HepG2 (cell line): ENCODE data around the gene RPL27A. TPM values are rescaled to one million over a fixed set of nuclear protein-coding genes. Genes with fewer than 3 reads are reported as not detected.

Source experiments
- CREB1 ChIP-seq, 2 experiments: fragments of 450-650 bp in 1 of 2; IDR thresholded peaks; 2 replicates each; pipeline ENCODE4 v1.6.1; 2016 to 2017; ENCODE audit warnings: control low read depth in 1 of 2, mild to moderate bottlenecking in 1 of 2, missing compliant biosample characterization in 1 of 2, missing genetic modification characterization in 1 of 2
- FOXA1 ChIP-seq, 2 experiments: fragments of 450-650 bp in 1 of 2; sonication (generic) in 1 of 2; formaldehyde crosslinking in 1 of 2; IDR thresholded peaks; 2 replicates each; pipeline versions ENCODE4 v1.4.0 to v1.6.1; 2016 to 2020; ENCODE audit warnings: missing genetic modification reagents in 1 of 2
- ISL2 ChIP-seq: sonication (generic); formaldehyde crosslinking; IDR thresholded peaks from 2 replicates; pipeline ENCODE4 v1.5.0; 2020; ENCODE audit warnings: missing genetic modification reagents
- KDM6A ChIP-seq: IDR thresholded peaks from 2 replicates; pipeline ENCODE4 v1.6.1; 2016; ENCODE audit warnings: low read depth
- MIER2 ChIP-seq: IDR thresholded peaks from 2 replicates; pipeline ENCODE4 v1.6.1; 2016; ENCODE audit warnings: missing biosample characterization, missing genetic modification reagents
- PAF1 ChIP-seq: IDR thresholded peaks from 2 replicates; pipeline ENCODE4 v1.6.1; 2016; ENCODE audit warnings: missing genetic modification reagents, missing compliant biosample characterization
- RAD21 ChIP-seq: fragments of 450-650 bp; formaldehyde crosslinking; IDR thresholded peaks from 2 replicates; pipeline ENCODE4 v1.5.0; 2020; ENCODE audit warnings: mild to moderate bottlenecking
- SOX13 ChIP-seq, 3 experiments: fragments of 450-650 bp in 1 of 3; sonication (generic) in 1 of 3; formaldehyde crosslinking in 1 of 3; IDR thresholded peaks in 2 of 3; conservative IDR thresholded peaks in 1 of 3; 2 replicates each; pipeline versions ENCODE4 v1.5.0 to v1.6.1; 2016 to 2020; ENCODE audit warnings: antibody characterized with exemption in 1 of 3, mild to moderate bottlenecking in 1 of 3, missing compliant biosample characterization in 1 of 3, missing genetic modification reagents in 1 of 3, moderate library complexity in 1 of 3
- YY1 ChIP-seq: IDR thresholded peaks from 2 replicates; pipeline ENCODE4 v1.6.1; 2011; ENCODE audit warnings: low read length, low read depth, moderate library complexity, mild to moderate bottlenecking; ENCODE audit not compliant: insufficient read depth, insufficient replicate concordance
- ZNF207 ChIP-seq: fragments of 450-650 bp; IDR thresholded peaks from 2 replicates; pipeline ENCODE4 v1.6.1; 2016; ENCODE audit warnings: antibody characterized with exemption, borderline replicate concordance
- ZNF232 ChIP-seq: sonication (generic); formaldehyde crosslinking; IDR thresholded peaks from 2 replicates; pipeline ENCODE4 v1.4.0; 2020; ENCODE audit warnings: missing genetic modification reagents, borderline replicate concordance
- ZNF296 ChIP-seq: sonication (generic); formaldehyde crosslinking; conservative IDR thresholded peaks from 2 replicates; pipeline ENCODE4 v1.5.0; 2020; ENCODE audit warnings: mild to moderate bottlenecking, missing genetic modification reagents
- ZNF564 ChIP-seq: sonication (generic); formaldehyde crosslinking; IDR thresholded peaks from 2 replicates; pipeline ENCODE4 v1.8.1; 2023; ENCODE audit warnings: mild to moderate bottlenecking, missing genetic modification reagents
- ZNF670 ChIP-seq: sonication (generic); formaldehyde crosslinking; IDR thresholded peaks from 2 replicates; pipeline ENCODE4 v1.8.0; 2022; ENCODE audit warnings: mild to moderate bottlenecking, missing genetic modification reagents, borderline replicate concordance
- polyA plus RNA-seq, 8 experiments: library from polyadenylated mRNA; depleted of rRNA in 3 of 8; stranded (reverse) in 7 of 8; unstranded in 1 of 8; fragments of >200 nt; fragmentation: Illumina TruSeq in 4 of 8; extraction: Trizol in 4 of 8; gene quantifications; 2 replicates each; pipeline versions ENCODE4 v1.2.1 to v1.2.3, GENCODE V29; 2011 to 2016; ENCODE audit warnings: low read depth in 4 of 8, missing spikeins in 1 of 8, mixed read lengths in 1 of 8; ENCODE audit not compliant: insufficient read depth in 1 of 8
- total RNA-seq, 5 experiments: library from RNA; depleted of rRNA; stranded (reverse); fragments of >200 nt; fragmentation: Illumina TruSeq; extraction: Trizol; gene quantifications; 2 replicates each; pipeline ENCODE4 v1.2.3, GENCODE V29; 2016; ENCODE audit warnings: low read depth in 1 of 5
- TF ChIP-seq, protein P1 (sequence below): sonication (generic); formaldehyde crosslinking; IDR thresholded peaks from 2 replicates; pipeline ENCODE4 v1.9.0; 2022; ENCODE audit warnings: missing genetic modification reagents, mild to moderate bottlenecking, borderline replicate concordance
- TF ChIP-seq, protein P2 (sequence below): IDR thresholded peaks from 2 replicates; pipeline ENCODE4 v1.6.1; 2016; ENCODE audit warnings: low read depth, missing genetic modification reagents, missing compliant biosample characterization
- TF ChIP-seq, protein P3 (sequence below): sonication (generic); formaldehyde crosslinking; IDR thresholded peaks from 2 replicates; pipeline ENCODE4 v1.4.0; 2020; ENCODE audit warnings: missing genetic modification reagents
- TF ChIP-seq, protein P4 (sequence below): sonication (generic); formaldehyde crosslinking; IDR thresholded peaks from 2 replicates; pipeline ENCODE4 v1.4.0; 2020; ENCODE audit warnings: missing genetic modification reagents

RPL27A gene
- total and polyA plus RNA-seq, 2 of the 13 experiments (the other 11 are each of a cell fraction or from before 2014, with no cell fraction given) = 1,531 to 2,153 TPM

DNA sequence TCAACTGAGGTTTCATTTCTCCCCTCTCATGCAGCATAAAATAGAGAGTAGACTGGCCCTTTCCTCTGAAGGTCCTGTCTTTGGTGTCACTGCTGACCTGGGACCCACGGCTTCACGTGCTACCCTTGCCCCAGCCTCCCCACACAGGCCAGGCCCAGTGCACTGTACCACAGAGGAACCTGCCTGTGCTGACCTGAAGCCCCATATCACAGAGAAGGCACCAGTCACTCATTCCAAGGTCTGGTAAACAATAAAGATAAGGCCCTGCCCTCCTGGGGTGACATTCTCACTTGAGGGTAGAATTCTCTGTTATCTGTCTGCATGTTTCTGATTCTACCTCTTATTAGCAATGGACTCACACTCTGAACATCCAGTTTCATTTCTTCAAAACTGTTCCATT, 51.3 kb downstream of the RPL27A start (continued):
- TF ChIP-seq SOX13 (IDR thresholded peaks at IDR 0.05) = no peak
- peak in 1 of 2 experiments; percentile 73; a peak in 2 of 4 replicates for TF ChIP-seq SOX13 (CRISPR knock-in tag; conservative IDR thresholded peaks at IDR 0.05 in 1 of 2, IDR thresholded peaks at IDR 0.05 in 1 of 2)
- TF ChIP-seq, protein P1, sequence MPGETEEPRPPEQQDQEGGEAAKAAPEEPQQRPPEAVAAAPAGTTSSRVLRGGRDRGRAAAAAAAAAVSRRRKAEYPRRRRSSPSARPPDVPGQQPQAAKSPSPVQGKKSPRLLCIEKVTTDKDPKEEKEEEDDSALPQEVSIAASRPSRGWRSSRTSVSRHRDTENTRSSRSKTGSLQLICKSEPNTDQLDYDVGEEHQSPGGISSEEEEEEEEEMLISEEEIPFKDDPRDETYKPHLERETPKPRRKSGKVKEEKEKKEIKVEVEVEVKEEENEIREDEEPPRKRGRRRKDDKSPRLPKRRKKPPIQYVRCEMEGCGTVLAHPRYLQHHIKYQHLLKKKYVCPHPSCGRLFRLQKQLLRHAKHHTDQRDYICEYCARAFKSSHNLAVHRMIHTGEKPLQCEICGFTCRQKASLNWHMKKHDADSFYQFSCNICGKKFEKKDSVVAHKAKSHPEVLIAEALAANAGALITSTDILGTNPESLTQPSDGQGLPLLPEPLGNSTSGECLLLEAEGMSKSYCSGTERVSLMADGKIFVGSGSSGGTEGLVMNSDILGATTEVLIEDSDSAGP (CRISPR knock-in tag) = no peak
- TF ChIP-seq RAD21 (CRISPR knock-in tag) = no peak
- TF ChIP-seq ISL2 (CRISPR knock-in tag) = no peak
- TF ChIP-seq ZNF670 (CRISPR knock-in tag) = 0 out of 2 replicates have a peak, but pooled peaks have one; percentile 23
- TF ChIP-seq ZNF207 = no peak
- TF ChIP-seq ZNF232 = no peak
- TF ChIP-seq, protein P2, sequence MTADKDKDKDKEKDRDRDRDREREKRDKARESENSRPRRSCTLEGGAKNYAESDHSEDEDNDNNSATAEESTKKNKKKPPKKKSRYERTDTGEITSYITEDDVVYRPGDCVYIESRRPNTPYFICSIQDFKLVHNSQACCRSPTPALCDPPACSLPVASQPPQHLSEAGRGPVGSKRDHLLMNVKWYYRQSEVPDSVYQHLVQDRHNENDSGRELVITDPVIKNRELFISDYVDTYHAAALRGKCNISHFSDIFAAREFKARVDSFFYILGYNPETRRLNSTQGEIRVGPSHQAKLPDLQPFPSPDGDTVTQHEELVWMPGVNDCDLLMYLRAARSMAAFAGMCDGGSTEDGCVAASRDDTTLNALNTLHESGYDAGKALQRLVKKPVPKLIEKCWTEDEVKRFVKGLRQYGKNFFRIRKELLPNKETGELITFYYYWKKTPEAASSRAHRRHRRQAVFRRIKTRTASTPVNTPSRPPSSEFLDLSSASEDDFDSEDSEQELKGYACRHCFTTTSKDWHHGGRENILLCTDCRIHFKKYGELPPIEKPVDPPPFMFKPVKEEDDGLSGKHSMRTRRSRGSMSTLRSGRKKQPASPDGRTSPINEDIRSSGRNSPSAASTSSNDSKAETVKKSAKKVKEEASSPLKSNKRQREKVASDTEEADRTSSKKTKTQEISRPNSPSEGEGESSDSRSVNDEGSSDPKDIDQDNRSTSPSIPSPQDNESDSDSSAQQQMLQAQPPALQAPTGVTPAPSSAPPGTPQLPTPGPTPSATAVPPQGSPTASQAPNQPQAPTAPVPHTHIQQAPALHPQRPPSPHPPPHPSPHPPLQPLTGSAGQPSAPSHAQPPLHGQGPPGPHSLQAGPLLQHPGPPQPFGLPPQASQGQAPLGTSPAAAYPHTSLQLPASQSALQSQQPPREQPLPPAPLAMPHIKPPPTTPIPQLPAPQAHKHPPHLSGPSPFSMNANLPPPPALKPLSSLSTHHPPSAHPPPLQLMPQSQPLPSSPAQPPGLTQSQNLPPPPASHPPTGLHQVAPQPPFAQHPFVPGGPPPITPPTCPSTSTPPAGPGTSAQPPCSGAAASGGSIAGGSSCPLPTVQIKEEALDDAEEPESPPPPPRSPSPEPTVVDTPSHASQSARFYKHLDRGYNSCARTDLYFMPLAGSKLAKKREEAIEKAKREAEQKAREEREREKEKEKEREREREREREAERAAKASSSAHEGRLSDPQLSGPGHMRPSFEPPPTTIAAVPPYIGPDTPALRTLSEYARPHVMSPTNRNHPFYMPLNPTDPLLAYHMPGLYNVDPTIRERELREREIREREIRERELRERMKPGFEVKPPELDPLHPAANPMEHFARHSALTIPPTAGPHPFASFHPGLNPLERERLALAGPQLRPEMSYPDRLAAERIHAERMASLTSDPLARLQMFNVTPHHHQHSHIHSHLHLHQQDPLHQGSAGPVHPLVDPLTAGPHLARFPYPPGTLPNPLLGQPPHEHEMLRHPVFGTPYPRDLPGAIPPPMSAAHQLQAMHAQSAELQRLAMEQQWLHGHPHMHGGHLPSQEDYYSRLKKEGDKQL (CRISPR knock-in tag) = no peak
- TF ChIP-seq MIER2 (CRISPR knock-in tag) = no peak
- TF ChIP-seq PAF1 (CRISPR knock-in tag) = no peak
- TF ChIP-seq FOXA1 (IDR thresholded peaks at IDR 0.05) = no peak
- TF ChIP-seq FOXA1 (CRISPR knock-in tag; IDR thresholded peaks at IDR 0.05) = peak; percentile 29; the same call in 1 of the 2 replicates
- TF ChIP-seq YY1 = no peak
- TF ChIP-seq CREB1 (IDR thresholded peaks at IDR 0.05) = no peak
- TF ChIP-seq CREB1 (CRISPR knock-in tag; IDR thresholded peaks at IDR 0.05) = no peak
- TF ChIP-seq ZNF296 (CRISPR knock-in tag) = no peak
- no peak for TF ChIP-seq KDM6A (CRISPR knock-in tag)
- no peak for TF ChIP-seq ZNF564 (CRISPR knock-in tag)
- TF ChIP-seq, protein P3, sequence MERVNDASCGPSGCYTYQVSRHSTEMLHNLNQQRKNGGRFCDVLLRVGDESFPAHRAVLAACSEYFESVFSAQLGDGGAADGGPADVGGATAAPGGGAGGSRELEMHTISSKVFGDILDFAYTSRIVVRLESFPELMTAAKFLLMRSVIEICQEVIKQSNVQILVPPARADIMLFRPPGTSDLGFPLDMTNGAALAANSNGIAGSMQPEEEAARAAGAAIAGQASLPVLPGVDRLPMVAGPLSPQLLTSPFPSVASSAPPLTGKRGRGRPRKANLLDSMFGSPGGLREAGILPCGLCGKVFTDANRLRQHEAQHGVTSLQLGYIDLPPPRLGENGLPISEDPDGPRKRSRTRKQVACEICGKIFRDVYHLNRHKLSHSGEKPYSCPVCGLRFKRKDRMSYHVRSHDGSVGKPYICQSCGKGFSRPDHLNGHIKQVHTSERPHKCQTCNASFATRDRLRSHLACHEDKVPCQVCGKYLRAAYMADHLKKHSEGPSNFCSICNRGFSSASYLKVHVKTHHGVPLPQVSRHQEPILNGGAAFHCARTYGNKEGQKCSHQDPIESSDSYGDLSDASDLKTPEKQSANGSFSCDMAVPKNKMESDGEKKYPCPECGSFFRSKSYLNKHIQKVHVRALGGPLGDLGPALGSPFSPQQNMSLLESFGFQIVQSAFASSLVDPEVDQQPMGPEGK (CRISPR knock-in tag) = peak; percentile 40; the same call in 1 of the 2 replicates
- TF ChIP-seq, protein P4, sequence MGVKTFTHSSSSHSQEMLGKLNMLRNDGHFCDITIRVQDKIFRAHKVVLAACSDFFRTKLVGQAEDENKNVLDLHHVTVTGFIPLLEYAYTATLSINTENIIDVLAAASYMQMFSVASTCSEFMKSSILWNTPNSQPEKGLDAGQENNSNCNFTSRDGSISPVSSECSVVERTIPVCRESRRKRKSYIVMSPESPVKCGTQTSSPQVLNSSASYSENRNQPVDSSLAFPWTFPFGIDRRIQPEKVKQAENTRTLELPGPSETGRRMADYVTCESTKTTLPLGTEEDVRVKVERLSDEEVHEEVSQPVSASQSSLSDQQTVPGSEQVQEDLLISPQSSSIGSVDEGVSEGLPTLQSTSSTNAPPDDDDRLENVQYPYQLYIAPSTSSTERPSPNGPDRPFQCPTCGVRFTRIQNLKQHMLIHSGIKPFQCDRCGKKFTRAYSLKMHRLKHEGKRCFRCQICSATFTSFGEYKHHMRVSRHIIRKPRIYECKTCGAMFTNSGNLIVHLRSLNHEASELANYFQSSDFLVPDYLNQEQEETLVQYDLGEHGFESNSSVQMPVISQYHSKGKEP (CRISPR knock-in tag) = no peak
